Measurements from ENCODE around the gene CHAD. TPM values are rescaled to one million over a fixed set of nuclear protein-coding genes. Genes with fewer than 3 reads are reported as not detected.

CHAD gene
- total and polyA plus RNA-seq, 2 of the 13 experiments (the other 11 are each of a cell fraction or from before 2014, with no cell fraction given): 1.4 TPM; not detected in 1

GRCh38 chr17:50501054-50501453 lies 32.4 kb upstream of the CHAD start (continued):
- TF ChIP-seq HMGXB3 (CRISPR knock-in tag; IDR thresholded peaks at IDR 0.05; ENCODE audit: borderline replicate concordance) (no peak), KAT2B (IDR thresholded peaks at IDR 0.05; ENCODE audit: borderline replicate concordance, low read depth, low read length) (no peak)

DNA sequence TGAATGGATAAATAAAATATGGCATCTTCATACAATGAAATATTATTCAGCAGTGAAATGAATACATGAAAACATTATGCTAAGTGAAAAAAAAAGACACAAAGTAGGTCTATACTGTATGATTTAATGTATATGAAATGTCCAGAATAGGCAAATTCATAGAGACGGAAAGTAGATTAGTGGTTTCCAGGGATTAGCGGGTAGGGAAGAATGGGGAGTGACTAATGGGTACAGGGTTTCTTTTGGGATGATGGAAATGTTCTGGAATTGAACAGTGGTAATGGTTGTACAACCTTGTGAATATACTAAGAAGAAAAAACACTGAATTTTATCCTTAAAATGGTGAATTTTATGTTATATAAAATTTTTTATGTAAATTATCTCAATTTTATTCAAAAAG lies 31.0 kb upstream of the CHAD start:
- no peak overlapping the region for H2AFZ ChIP-seq (ENCODE audit: low read length)
- ATAC-seq (no peak), FAIRE-seq (no peak), DNase-seq (ENCODE audit: low spot score) (no peak)
- no peaks in the 10 kb centered on the region for H4K20me1 ChIP-seq (ENCODE audit: insufficient read depth, low read length)
- no peak overlapping the region for H3K9ac ChIP-seq (ENCODE audit: insufficient read depth, low read depth, low read length)
- 90% methylated on average over 2 of the region's 2 CpGs for WGBS (ENCODE audit: low lambda C conversion rate)
- ChIA-PET POLR2A (no interaction called here), CTCF (ENCODE audit: low intra/inter-chr PET ratio, low total read pairs) (no interaction called here)
- intact Hi-C loops (cut with micrococcal nuclease; ENCODE audit: unreplicated experiment): no loop called here
- BruUV-seq (replicated peaks): no TSS peak
- H3K4me2 ChIP-seq (ENCODE audit: low read depth, low read length): no peak overlapping the region
- no peaks in the 10 kb centered on the region for H3K36me3 ChIP-seq (replicated peaks in 1 of 2; ENCODE audit: control insufficient read depth in 1 of 2, insufficient read depth in 2 of 2, low read length in 2 of 2)
- peaks cover 28% of the 10 kb centered on the region for H3K4me1 ChIP-seq (ENCODE audit: insufficient read depth, low read length)
- in situ Hi-C loops (cut with HindIII; ENCODE audit: extremely low pct_ligation_motif_present, low pct_unique_long_range_greater_than_20kb): no loop called here
- H3K79me2 ChIP-seq (ENCODE audit: insufficient read depth, low read length): no peaks in the 10 kb centered on the region
- H3K27me3 ChIP-seq (ENCODE audit: control insufficient read depth in 1 of 2, insufficient read depth in 2 of 2, low read length in 2 of 2): no peaks in the 10 kb centered on the region; a peak in 4 of 5 replicates
- H3K4me3 ChIP-seq (replicated peaks in 1 of 3; ENCODE audit: insufficient read depth in 1 of 3, low read depth in 2 of 3, low read length in 3 of 3): no peak overlapping the region
- no peaks in the 10 kb centered on the region for H3K9me3 ChIP-seq (ENCODE audit: low read length)
- H3K27ac ChIP-seq (ENCODE audit: extremely low read length, insufficient read depth, low read length): no peak overlapping the region
- TF ChIP-seq PPARG (CRISPR knock-in tag; conservative IDR thresholded peaks at IDR 0.05) (no peak), ZNF253 (CRISPR knock-in tag; IDR thresholded peaks at IDR 0.05; ENCODE audit: borderline replicate concordance) (no peak), KLF11 (CRISPR knock-in tag; IDR thresholded peaks at IDR 0.05) (no peak), ZNF609 (CRISPR knock-in tag; IDR thresholded peaks at IDR 0.05; ENCODE audit: borderline replicate concordance) (no peak), POLR2G (IDR thresholded peaks at IDR 0.05; ENCODE audit: low read depth, low read length) (no peak), NFE2L2 (IDR thresholded peaks at IDR 0.05; ENCODE audit: low read length) (no peak), PATZ1 (CRISPR knock-in tag; IDR thresholded peaks at IDR 0.05) (no peak), ZSCAN31 (CRISPR knock-in tag; IDR thresholded peaks at IDR 0.05; ENCODE audit: low read depth) (no peak)
- TF ChIP-seq, protein P1, sequence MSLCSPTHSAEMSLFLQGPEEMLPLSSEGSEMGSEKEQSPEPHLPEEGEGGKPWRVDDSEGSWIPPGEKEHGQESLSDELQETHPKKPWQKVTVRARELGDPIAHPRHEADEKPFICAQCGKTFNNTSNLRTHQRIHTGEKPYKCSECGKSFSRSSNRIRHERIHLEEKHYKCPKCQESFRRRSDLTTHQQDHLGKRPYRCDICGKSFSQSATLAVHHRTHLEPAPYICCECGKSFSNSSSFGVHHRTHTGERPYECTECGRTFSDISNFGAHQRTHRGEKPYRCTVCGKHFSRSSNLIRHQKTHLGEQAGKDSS (CRISPR knock-in tag; IDR thresholded peaks at IDR 0.05; ENCODE audit: borderline replicate concordance, low read depth): no peak
